Brain pericyte (primary cell): ENCODE data around the gene AASS.

Experiments used
- DNase-seq: peaks from one replicate; pipeline ENCODE4 v3.0.0-alpha.2; 2012; ENCODE audit warnings: low read depth, low spot score

AASS gene

DNA sequence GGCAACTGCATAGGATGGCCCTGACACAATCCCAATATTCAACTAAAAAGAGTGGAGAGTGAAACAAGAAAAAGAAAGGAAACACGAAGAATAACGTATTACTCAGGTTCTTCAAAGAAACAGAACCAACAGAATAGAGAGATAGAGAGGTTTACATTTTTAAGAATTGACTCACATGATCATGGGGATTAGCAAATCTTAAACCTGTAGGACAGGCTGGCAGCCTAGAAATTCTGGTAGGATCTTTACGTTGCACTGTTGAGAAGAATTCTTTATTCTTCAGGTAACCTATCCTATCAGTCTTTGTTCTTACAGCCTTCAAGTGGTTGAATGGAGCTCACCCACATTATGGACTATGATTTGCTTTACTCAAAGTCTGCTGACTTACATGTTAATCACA, 103.9 kb downstream of the AASS start:
- no peak for DNase-seq

DNA sequence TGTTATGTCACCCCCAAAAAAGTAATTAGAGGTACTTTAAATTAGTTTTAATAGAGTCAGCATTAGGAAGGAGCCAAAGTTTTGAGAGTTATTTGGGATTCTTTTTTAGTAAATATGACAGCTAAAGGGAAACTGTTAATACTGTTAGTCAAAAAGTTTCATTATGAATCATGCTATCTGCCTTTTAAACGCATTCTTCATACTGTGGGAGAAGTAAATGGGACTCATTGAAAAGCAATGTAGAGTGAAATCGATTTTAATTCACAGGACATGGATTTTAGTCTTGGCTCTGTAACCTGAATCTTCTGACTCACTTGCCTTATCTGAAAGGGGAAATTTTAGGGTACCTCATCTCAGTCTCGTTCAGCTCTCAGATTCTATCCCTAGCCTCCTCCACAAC, 105.1 kb downstream of the AASS start:
- DNase-seq: no peak

DNA sequence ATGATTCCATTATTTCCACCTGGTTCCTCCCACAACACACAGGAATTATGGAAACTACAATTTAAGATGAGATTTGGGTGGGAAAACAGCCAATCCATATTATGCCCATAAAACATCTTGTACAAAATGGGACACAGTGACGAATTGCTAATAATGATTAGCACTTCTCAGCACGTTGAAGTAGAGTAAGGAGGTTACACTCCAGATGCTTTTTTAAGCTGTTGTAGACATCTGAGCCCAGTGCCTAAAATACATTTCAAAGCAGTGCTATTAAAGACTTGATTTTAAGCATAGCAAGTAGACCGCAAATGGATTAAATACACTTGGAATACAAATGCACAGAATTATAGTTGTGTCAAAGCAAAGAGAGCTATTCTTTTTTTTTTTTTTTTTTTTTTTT, 105.9 kb downstream of the AASS start:
- no peak for DNase-seq

DNA sequence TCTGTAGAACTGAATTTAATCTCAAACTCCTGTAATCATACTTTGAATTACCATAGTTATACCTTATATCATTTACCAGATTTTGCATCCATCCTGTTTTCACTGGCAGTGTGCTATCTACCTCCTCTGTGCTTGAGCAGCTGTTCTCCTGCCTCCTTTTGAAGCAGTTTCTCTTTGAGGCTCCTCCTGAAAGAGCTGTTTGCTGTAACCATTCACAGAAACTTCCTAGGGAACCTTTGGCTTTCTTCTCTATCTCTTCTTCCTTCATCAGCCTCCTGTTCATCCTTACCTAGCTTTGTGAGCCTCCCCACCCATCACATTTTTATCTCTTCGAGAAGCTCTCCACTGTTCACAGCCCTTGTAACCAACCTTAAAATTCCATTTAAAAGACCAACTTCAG, 108.2 kb downstream of the AASS start:
- no peak for DNase-seq

DNA sequence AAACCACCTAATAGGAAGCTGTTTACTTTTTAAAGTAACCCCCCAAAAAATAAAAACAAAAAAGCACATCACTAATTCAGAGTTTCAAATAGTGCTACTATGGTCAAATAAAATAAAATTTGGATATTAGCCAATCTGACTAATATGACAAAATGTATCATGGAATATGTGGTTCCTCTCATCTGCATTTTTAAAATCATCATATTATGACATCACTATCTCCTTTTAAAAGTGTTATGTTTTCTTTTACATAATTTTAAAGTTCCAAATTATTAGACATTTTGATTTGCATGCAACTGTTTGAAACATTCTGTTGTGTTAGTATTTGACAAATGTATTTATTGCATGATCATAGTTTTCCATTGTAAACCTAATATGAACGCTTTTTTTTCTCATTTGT, 110.4 kb downstream of the AASS start:
- DNase-seq: no peak

DNA sequence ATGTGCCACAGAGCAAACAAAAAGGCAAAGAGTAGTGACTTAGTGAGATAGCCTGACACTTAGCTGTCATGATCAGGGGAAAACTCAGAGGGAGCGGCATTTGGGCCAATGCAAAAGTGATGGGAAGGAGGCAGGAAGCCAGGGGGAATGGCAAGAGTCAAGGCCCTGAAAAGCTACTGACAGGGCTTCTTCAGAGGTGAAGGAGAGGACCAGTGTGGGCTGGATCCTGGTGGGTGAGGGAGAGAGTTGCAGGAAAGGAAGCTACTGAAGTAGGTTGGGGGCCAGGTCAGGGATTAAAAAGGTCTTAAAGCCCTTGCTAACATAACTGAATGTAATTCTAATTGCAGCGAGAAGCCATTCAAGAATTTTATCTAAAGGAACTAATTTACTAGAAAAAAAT, 117.0 kb downstream of the AASS start:
- DNase-seq: no peak
